Lung (tissue), 12 donors: ENCODE measurements around the gene CENPV. TPM values are rescaled to one million over a fixed set of nuclear protein-coding genes. Genes with fewer than 3 reads are reported as not detected.

ENCODE experiments used
- ATAC-seq: fragments of 200-7000 bp; cut with Tn5 transposase; one replicate; pipeline ENCODE4 v1.9.1; 2020; ENCODE audit warnings: moderate number of reproducible peaks; ENCODE audit not compliant: insufficient read depth, low FRiP score
- DNase-seq, 3 donors: peaks; one replicate each; pipeline ENCODE4 v3.0.0-alpha.2; 2013 to 2017
- H3K27ac ChIP-seq, 2 donors: one replicate each; pipeline ENCODE4 v1.5.1; 2013; ENCODE audit warnings: mild to moderate bottlenecking in 2 of 2, moderate library complexity in 2 of 2, control low read depth in 1 of 2, inconsistent platforms in 1 of 2, low read depth in 1 of 2, low read length in 1 of 2
- H3K27me3 ChIP-seq, 3 donors: one replicate each; pipeline ENCODE4 v1.5.1; 2013; ENCODE audit warnings: low read length in 2 of 3; ENCODE audit not compliant: control insufficient read depth in 3 of 3, insufficient read depth in 3 of 3
- H3K36me3 ChIP-seq, 4 donors: one replicate each; pipeline ENCODE4 v1.5.1; 2013; ENCODE audit warnings: low read length in 4 of 4, mild to moderate bottlenecking in 1 of 4, moderate library complexity in 1 of 4; ENCODE audit not compliant: control insufficient read depth in 4 of 4, insufficient read depth in 4 of 4
- H3K4me1 ChIP-seq, 5 donors: one replicate each; pipeline ENCODE4 v1.5.1; 2013; ENCODE audit warnings: low read length in 5 of 5, mild to moderate bottlenecking in 2 of 5, moderate library complexity in 1 of 5; ENCODE audit not compliant: control insufficient read depth in 5 of 5, insufficient read depth in 5 of 5
- H3K4me3 ChIP-seq: one replicate; pipeline ENCODE4 v1.5.1; 2013; ENCODE audit warnings: mild to moderate bottlenecking, control low read depth, moderate library complexity
- H3K9ac ChIP-seq, 2 donors: one replicate each; pipeline ENCODE4 v1.5.1; 2013; ENCODE audit warnings: low read length in 2 of 2, control low read depth in 1 of 2; ENCODE audit not compliant: insufficient read depth in 1 of 2
- H3K9me3 ChIP-seq, 4 donors: one replicate each; pipeline ENCODE4 v1.5.1; 2013; ENCODE audit warnings: low read length in 3 of 4, mild to moderate bottlenecking in 1 of 4, moderate library complexity in 1 of 4; ENCODE audit not compliant: control insufficient read depth in 4 of 4, insufficient read depth in 3 of 4
- WGBS, 2 donors: extraction: QIAGEN DNeasy Blood & Tissue Kit; methylation state at CpG; one replicate each; pipeline ENCODE4 v1.1.7; 2013; 5-methylcytosine and 5-hydroxymethylcytosine counted together
- polyA plus RNA-seq, 2 donors: library from polyadenylated mRNA; stranded (reverse); fragments of 200-250 nt; gene quantifications; one replicate each; pipeline ENCODE4 v1.2.1, GENCODE V29; 2013
- total RNA-seq, 2 donors: library from RNA; depleted of rRNA in 1 of 2; stranded (reverse); fragments of >200 nt in 1 of 2; gene quantifications; one replicate each; pipeline ENCODE4 v1.2.1, GENCODE V29; 2014 to 2021
- TF ChIP-seq, protein P1 (sequence below): IDR thresholded peaks from 2 replicates; pipeline ENCODE4 v1.5.1; 2012; ENCODE audit warnings: mild to moderate bottlenecking; ENCODE audit errors: control extremely low read depth, extremely low read depth
- donor health status: control.
- donor health status: control.
- donor health status: Bipolar disorder and iron deficiency.
- donor health status: healthy.
- donor health status: DM: yes; HTN: yes; CAD: no.

CENPV gene
- total and polyA plus RNA-seq, 4 donors: 10.1 to 16.8 (median 14.5) TPM

DNA sequence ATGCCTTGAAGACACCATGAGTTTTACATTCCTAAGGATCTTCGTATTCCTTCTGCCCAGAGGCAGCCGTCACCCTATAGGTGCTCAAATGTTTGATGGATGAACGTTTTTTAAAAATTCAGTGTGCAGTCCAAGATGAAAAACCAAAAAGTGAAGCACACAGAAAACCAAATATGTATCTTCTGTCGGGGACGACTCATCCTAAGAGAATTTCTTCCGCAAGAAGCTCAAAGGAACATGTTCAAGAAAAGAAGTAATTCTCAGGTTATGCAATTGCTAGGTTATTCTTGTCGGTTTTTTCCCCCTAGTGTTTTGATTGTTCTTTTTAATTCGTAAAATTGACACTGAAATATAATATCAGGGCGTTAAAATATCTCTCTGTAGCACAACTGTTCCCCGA, 1.4 kb downstream of the CENPV start:
- Histone ChIP-seq H3K4me3 (no peak overlapping the region), H3K4me1 (peaks cover 0 to 10% (median 4%) of the 10 kb centered on the region in 5 donors), H3K9ac (peak overlapping the region; percentile 37 to 85), H3K27me3 (no peaks in the 10 kb centered on the region), H3K36me3 (peaks cover 0 to 6% (median 6%) of the 10 kb centered on the region in 4 donors), H3K27ac (no peak overlapping the region), H3K9me3 (no peaks in the 10 kb centered on the region)
- TF ChIP-seq, protein P1, sequence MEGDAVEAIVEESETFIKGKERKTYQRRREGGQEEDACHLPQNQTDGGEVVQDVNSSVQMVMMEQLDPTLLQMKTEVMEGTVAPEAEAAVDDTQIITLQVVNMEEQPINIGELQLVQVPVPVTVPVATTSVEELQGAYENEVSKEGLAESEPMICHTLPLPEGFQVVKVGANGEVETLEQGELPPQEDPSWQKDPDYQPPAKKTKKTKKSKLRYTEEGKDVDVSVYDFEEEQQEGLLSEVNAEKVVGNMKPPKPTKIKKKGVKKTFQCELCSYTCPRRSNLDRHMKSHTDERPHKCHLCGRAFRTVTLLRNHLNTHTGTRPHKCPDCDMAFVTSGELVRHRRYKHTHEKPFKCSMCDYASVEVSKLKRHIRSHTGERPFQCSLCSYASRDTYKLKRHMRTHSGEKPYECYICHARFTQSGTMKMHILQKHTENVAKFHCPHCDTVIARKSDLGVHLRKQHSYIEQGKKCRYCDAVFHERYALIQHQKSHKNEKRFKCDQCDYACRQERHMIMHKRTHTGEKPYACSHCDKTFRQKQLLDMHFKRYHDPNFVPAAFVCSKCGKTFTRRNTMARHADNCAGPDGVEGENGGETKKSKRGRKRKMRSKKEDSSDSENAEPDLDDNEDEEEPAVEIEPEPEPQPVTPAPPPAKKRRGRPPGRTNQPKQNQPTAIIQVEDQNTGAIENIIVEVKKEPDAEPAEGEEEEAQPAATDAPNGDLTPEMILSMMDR: no peak
- ATAC-seq (no peak), DNase-seq (no peak)
- 44 to 45% methylated on average over 10 of the region's 10 CpGs for WGBS, 2 donors

DNA sequence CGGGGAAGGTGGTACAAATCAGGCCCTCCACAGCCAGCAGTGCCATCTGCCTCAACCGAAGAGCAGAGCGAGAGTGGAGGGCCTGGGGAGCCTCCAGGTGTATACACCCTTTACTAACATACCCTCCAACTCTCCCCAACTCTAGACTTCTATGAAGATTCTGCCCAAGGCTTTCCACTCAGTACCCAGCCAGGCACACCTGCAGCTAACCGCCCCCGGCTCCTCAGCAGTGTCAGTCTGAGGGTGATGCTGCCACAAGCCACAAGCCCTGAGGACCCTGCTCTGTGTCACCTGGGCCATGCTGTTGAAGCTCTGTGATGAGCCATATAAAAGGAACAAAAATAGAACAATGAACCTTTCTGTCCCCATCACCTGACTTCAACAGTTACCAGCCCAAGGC, 3.8 kb downstream of the CENPV start:
- Histone ChIP-seq H3K36me3 (peaks cover 0 to 10% (median 6%) of the 10 kb centered on the region in 4 donors), H3K27me3 (no peaks in the 10 kb centered on the region), H3K9me3 (no peaks in the 10 kb centered on the region), H3K4me1 (peaks cover 0 to 10% (median 4%) of the 10 kb centered on the region in 5 donors), H3K9ac (no peak overlapping the region), H3K4me3 (no peak overlapping the region), H3K27ac (no peak overlapping the region)
- TF ChIP-seq, protein P1: no peak
- DNase-seq: no peak
- whole genome bisulfite sequencing, 2 donors: 94 to 96% methylated on average over 5 of the region's 5 CpGs
- no peak for ATAC-seq

DNA sequence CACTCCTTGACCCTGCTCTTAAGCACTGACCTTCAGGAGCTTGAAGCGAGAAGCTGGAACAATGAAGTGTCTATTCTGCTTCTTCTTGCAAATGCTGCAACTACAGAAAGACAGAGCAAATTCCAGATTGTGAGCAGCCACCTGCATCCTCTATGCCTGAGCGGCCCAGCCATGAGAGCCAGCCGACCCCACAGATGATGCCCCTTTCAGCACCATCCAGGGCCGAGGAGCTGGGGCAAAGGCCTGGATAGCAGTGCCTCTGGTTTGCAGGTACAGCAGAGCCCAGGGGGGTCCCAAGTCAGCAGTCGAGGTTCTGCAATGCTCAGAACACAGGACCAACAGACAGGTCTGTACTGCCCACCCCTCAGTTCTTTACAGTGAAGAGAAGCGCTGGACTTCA, 4.7 kb downstream of the CENPV start:
- Histone ChIP-seq H3K36me3 (peaks cover 3 to 12% (median 7%) of the 10 kb centered on the region in 4 donors), H3K27ac (no peak overlapping the region), H3K4me3 (no peak overlapping the region), H3K9me3 (no peaks in the 10 kb centered on the region), H3K4me1 (peaks cover 0 to 10% (median 4%) of the 10 kb centered on the region in 5 donors), H3K9ac (no peak overlapping the region), H3K27me3 (no peaks in the 10 kb centered on the region)
- 91 to 94% methylated on average over 6 of the region's 6 CpGs for WGBS, 2 donors
- TF ChIP-seq, protein P1: no peak
- ATAC-seq: no peak
- no peak for DNase-seq

DNA sequence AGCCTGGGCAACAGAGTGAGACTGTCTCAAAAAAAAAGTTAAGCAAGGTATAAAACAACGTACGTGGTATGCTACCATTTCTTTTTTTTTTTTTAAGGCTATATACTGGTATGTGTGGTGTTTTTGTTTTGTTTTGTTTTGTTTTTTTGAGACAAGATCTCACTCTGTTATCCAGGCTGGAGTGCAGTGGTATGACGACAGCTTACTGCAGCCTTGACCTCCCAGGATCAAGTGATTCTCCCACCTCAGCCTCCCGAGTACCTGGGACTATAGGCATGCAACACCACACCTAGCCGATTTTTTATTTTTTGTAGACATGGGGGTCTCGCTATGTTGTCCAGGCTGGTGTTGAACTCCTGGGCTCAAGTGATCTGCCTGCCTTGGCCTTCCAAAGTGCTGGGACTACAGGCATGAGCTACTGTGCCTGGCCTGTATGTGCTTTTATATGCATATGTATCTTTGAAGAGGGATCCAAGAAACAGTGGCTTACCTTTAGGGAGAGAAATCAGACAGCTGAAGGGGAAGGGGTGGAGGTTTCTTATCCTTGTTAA, 6.5 kb downstream of the CENPV start:
- Histone ChIP-seq H3K27me3 (no peaks in the 10 kb centered on the region), H3K36me3 (peaks cover 4 to 15% (median 10%) of the 10 kb centered on the region in 4 donors), H3K4me1 (peaks cover 0 to 6% (median 2%) of the 10 kb centered on the region in 5 donors), H3K27ac (no peak overlapping the region), H3K9me3 (peaks cover 0 to 2% (median 0%) of the 10 kb centered on the region in 4 donors), H3K9ac (no peak overlapping the region), H3K4me3 (no peak overlapping the region)
- 94 to 95% methylated on average over 6 of the region's 6 CpGs for WGBS, 2 donors
- TF ChIP-seq, protein P1: no peak
- ATAC-seq (no peak), DNase-seq (no peak)
